Adrenal gland (tissue), 12 donors: ENCODE measurements around the gene ADORA2A. TPM values are rescaled to one million over a fixed set of nuclear protein-coding genes. Genes with fewer than 3 reads are reported as not detected.
A peak's percentile ranks its signal among the peaks of the same experiment; 100 is the strongest.

ENCODE experiments used
- DNase-seq, 7 donors: peaks; one replicate each; pipeline ENCODE4 v3.0.0-alpha.2; 2019 to 2020
- H3K27ac ChIP-seq, 5 donors: fragments of 200-600 bp; sonication (generic) in 4 of 5; 1 replicate in 3 of 5; 2 replicates in 2 of 5; pipeline versions ENCODE4 v1.5.1 to v1.8.0; 2016 to 2020; ENCODE audit warnings: mild to moderate bottlenecking in 1 of 5
- H3K27me3 ChIP-seq: fragments of 200-600 bp; 2 replicates; pipeline ENCODE4 v1.8.0; 2021
- H3K36me3 ChIP-seq, 2 donors: fragments of 200-600 bp; replicated peaks in 1 of 2; 1 replicate in 1 of 2; 2 replicates in 1 of 2; pipeline versions ENCODE4 v1.5.1 to v1.8.0; 2018 to 2022
- H3K4me1 ChIP-seq, 2 donors: fragments of 200-600 bp; replicated peaks in 1 of 2; 1 replicate in 1 of 2; 2 replicates in 1 of 2; pipeline versions ENCODE4 v1.5.1 to v1.8.0; 2018 to 2021
- H3K4me3 ChIP-seq, 4 donors: fragments of 200-600 bp; sonication (generic) in 3 of 4; one replicate each; pipeline ENCODE4 v1.5.1; 2016 to 2018
- H3K9me3 ChIP-seq, 3 donors: fragments of 200-600 bp; sonication (generic) in 1 of 3; replicated peaks in 1 of 3; 1 replicate in 2 of 3; 2 replicates in 1 of 3; pipeline versions ENCODE4 v1.5.1 to v1.8.0; 2016 to 2021
- CTCF ChIP-seq, 6 experiments: fragments of 450-650 bp in 4 of 6; fragments of 200-600 bp in 2 of 6; sonication (generic) in 1 of 6; IDR thresholded peaks; 1 replicate in 5 of 6; 2 replicates in 1 of 6; pipeline versions ENCODE4 v1.5.1 to v1.8.0; 2016 to 2021; ENCODE audit warnings: antibody characterized with exemption in 6 of 6, mild to moderate bottlenecking in 2 of 6, moderate library complexity in 1 of 6
- POLR2A ChIP-seq, 2 donors: fragments of 450-650 bp; IDR thresholded peaks; one replicate each; pipeline ENCODE4 v1.6.1; 2017; ENCODE audit warnings: antibody characterized with exemption in 2 of 2, mild to moderate bottlenecking in 2 of 2, moderate library complexity in 1 of 2
- WGBS, 4 donors: extraction: QIAGEN DNeasy Blood & Tissue Kit in 2 of 4; methylation state at CpG; one replicate each; pipeline versions ENCODE4 v1.1.5 to v1.1.7; 2013 to 2017; 5-methylcytosine and 5-hydroxymethylcytosine counted together
- intact Hi-C, 2 donors: fragments of 100-400 bp; cut with DNase I; formaldehyde crosslinking; loops; one replicate each; pipeline versions ENCODE4 v1.14.1 to v1.15.0; 2022 to 2023
- polyA plus RNA-seq, 3 donors: library from polyadenylated mRNA; stranded (reverse); fragments of 200-250 nt in 2 of 3; fragments of 350-450 nt in 1 of 3; fragmentation: Illumina TruSeq in 1 of 3; extraction: RNeasy Lipid Tissue Mini Kit (QIAGEN cat#74804) in 1 of 3; gene quantifications; one replicate each; pipeline ENCODE4 v1.2.3, GENCODE V29; 2013 to 2014
- total RNA-seq, 9 donors: library from RNA; depleted of rRNA in 4 of 9; stranded (reverse); fragments of >200 nt in 4 of 9; fragments of 120-200 nt in 1 of 9; fragmentation: NEBNext Ultra II Directional in 1 of 9; extraction: Animal tissue kit (Norgen Biotek cat#: 25700) in 1 of 9; gene quantifications; one replicate each; pipeline versions ENCODE4 v1.1.0 to v1.2.4, GENCODE V29; 2013 to 2023
- donor health status: healthy with polysubstance abuse.
- donor health status: Bipolar disorder and iron deficiency.
- donor health status: DM: yes; HTN: yes; CAD: no.
- donor health status: DM: no; HTN: no; CAD: no.
- donor health status: DM: no; HTN: no; CAD: no.
- donor health status: DM: yes; HTN: yes; CAD: no.

The ADORA2A gene
- total and polyA plus RNA-seq, 12 donors, result 2.9 to 16.4 (median 6.5) TPM

- 30 to 40% (median 35%) methylated on average over 3 of the region's 3 CpGs for WGBS, 4 donors
- H3K9me3 ChIP-seq, result no peaks in the 10 kb centered on the region
- H3K4me3 ChIP-seq, result no peak overlapping the region
- no peak for TF ChIP-seq POLR2A (IDR thresholded peaks at IDR 0.05)
- no peak for TF ChIP-seq CTCF (IDR thresholded peaks at IDR 0.05)
- intact Hi-C loops, result no loop called here
- H3K27ac ChIP-seq, result peak overlapping the region in 2 of 5 donors; percentile 19 to 72
- peak in 2 of 7 donors; percentile 18 to 23 for DNase-seq
- H3K36me3 ChIP-seq, result no peaks in the 10 kb centered on the region
- peaks cover 0 to 7% of the 10 kb centered on the region in 2 donors for H3K4me1 ChIP-seq
- no peaks in the 10 kb centered on the region for H3K27me3 ChIP-seq
Measured at GRCh38 chr22:24474221-24474620, 46.8 kb downstream of the ADORA2A start.

GRCh38 chr22:24474649-24475255 is 47.4 kb downstream of the ADORA2A start:
- no peak for TF ChIP-seq CTCF (IDR thresholded peaks at IDR 0.05)
- TF ChIP-seq POLR2A (IDR thresholded peaks at IDR 0.05), result no peak
- 72 to 88% (median 83%) methylated on average over 5 of the region's 5 CpGs for WGBS, 4 donors
- H3K27me3 ChIP-seq, result no peaks in the 10 kb centered on the region
- H3K27ac ChIP-seq, result no peak overlapping the region
- intact Hi-C loops, result no loop called here
- H3K36me3 ChIP-seq, result no peaks in the 10 kb centered on the region
- H3K9me3 ChIP-seq, result no peaks in the 10 kb centered on the region
- H3K4me3 ChIP-seq, result no peak overlapping the region
- H3K4me1 ChIP-seq, result peaks cover 0 to 7% of the 10 kb centered on the region in 2 donors
- no peak for DNase-seq

GRCh38 chr22:24481641-24482040 is 54.2 kb downstream of the ADORA2A start:
- WGBS, 4 donors, result 28 to 64% (median 51%) methylated on average over 1 of the region's 1 CpG
- H3K9me3 ChIP-seq, result no peaks in the 10 kb centered on the region
- DNase-seq, result no peak
- TF ChIP-seq CTCF (IDR thresholded peaks at IDR 0.05), result no peak
- no peak for TF ChIP-seq POLR2A (IDR thresholded peaks at IDR 0.05)
- intact Hi-C loops, result no loop called here
- no peak overlapping the region for H3K4me3 ChIP-seq
- no peaks in the 10 kb centered on the region for H3K36me3 ChIP-seq
- peaks cover 0 to 11% of the 10 kb centered on the region in 2 donors for H3K4me1 ChIP-seq
- no peak overlapping the region for H3K27ac ChIP-seq
- H3K27me3 ChIP-seq, result no peaks in the 10 kb centered on the region

- Histone ChIP-seq H3K36me3 (no peaks in the 10 kb centered on the region), H3K27ac (peak overlapping the region in 1 of 5 donors; percentile 18), H3K4me1 (peaks cover 0 to 11% of the 10 kb centered on the region in 2 donors), H3K4me3 (no peak overlapping the region), H3K27me3 (no peaks in the 10 kb centered on the region), H3K9me3 (no peaks in the 10 kb centered on the region)
- WGBS, 4 donors, result 51 to 58% (median 54%) methylated on average over 3 of the region's 3 CpGs
- intact Hi-C loops, result no loop called here
- no peak for TF ChIP-seq POLR2A (IDR thresholded peaks at IDR 0.05)
- no peak for TF ChIP-seq CTCF (IDR thresholded peaks at IDR 0.05)
- DNase-seq, result no peak
Measured at GRCh38 chr22:24482575-24482974, 55.2 kb downstream of the ADORA2A start.
